Chondrocyte (in vitro differentiated cells): ENCODE data around the gene MARCHF6. TPM values are rescaled to one million over a fixed set of nuclear protein-coding genes. Genes with fewer than 3 reads are reported as not detected.

Source experiments
- DNase-seq: peaks from one replicate; pipeline ENCODE4 v3.0.0; 2021; ENCODE audit warnings: mixed read lengths, low spot score
- H3K27ac Mint-ChIP-seq: one replicate; pipeline ENCODE4 v1.8.0; 2021; ENCODE audit warnings: mild to moderate bottlenecking, moderate library complexity, mixed read lengths; ENCODE audit not compliant: unreplicated experiment
- H3K27me3 Mint-ChIP-seq: 2 replicates; pipeline ENCODE4 v1.8.0; 2021; ENCODE audit warnings: low read depth, mixed read lengths
- H3K36me3 Mint-ChIP-seq: 2 replicates; pipeline ENCODE4 v1.8.0; 2021; ENCODE audit warnings: low read depth, mixed read lengths
- H3K4me1 Mint-ChIP-seq: 2 replicates; pipeline ENCODE4 v1.8.0; 2021; ENCODE audit warnings: low read depth, mild to moderate bottlenecking, mixed read lengths
- H3K4me3 Mint-ChIP-seq: one replicate; pipeline ENCODE4 v1.8.0; 2021; ENCODE audit warnings: mild to moderate bottlenecking, moderate library complexity, mixed read lengths; ENCODE audit not compliant: unreplicated experiment
- H3K9me3 Mint-ChIP-seq: 2 replicates; pipeline ENCODE4 v1.8.0; 2021; ENCODE audit warnings: low read depth, mixed read lengths
- total RNA-seq: library from RNA; stranded (reverse); gene quantifications from 3 replicates; pipeline ENCODE4 v1.2.1, GENCODE V29; 2021
- TF ChIP-seq, protein P1 (sequence below): fragments of 200-600 bp; sonication (generic); IDR thresholded peaks from 2 replicates; pipeline ENCODE4 v1.5.0; 2021; ENCODE audit warnings: antibody characterized with exemption, mild to moderate bottlenecking, moderate library complexity

The MARCHF6 gene
- total RNA-seq, 1 donor from 2014 or later: 149 TPM

- Mint-ChIP-seq H3K4me3 (no peak overlapping the region), H3K27ac (no peak overlapping the region), H3K9me3 (no peaks in the 10 kb centered on the region), H3K36me3 (peaks cover 1% of the 10 kb centered on the region), H3K4me1 (peaks cover 14% of the 10 kb centered on the region), H3K27me3 (no peaks in the 10 kb centered on the region)
- TF ChIP-seq, protein P1, sequence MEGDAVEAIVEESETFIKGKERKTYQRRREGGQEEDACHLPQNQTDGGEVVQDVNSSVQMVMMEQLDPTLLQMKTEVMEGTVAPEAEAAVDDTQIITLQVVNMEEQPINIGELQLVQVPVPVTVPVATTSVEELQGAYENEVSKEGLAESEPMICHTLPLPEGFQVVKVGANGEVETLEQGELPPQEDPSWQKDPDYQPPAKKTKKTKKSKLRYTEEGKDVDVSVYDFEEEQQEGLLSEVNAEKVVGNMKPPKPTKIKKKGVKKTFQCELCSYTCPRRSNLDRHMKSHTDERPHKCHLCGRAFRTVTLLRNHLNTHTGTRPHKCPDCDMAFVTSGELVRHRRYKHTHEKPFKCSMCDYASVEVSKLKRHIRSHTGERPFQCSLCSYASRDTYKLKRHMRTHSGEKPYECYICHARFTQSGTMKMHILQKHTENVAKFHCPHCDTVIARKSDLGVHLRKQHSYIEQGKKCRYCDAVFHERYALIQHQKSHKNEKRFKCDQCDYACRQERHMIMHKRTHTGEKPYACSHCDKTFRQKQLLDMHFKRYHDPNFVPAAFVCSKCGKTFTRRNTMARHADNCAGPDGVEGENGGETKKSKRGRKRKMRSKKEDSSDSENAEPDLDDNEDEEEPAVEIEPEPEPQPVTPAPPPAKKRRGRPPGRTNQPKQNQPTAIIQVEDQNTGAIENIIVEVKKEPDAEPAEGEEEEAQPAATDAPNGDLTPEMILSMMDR: no peak
- no peak for DNase-seq
Observed at GRCh38 chr5:10321882-10322281, 31.6 kb upstream of the MARCHF6 start.

DNA sequence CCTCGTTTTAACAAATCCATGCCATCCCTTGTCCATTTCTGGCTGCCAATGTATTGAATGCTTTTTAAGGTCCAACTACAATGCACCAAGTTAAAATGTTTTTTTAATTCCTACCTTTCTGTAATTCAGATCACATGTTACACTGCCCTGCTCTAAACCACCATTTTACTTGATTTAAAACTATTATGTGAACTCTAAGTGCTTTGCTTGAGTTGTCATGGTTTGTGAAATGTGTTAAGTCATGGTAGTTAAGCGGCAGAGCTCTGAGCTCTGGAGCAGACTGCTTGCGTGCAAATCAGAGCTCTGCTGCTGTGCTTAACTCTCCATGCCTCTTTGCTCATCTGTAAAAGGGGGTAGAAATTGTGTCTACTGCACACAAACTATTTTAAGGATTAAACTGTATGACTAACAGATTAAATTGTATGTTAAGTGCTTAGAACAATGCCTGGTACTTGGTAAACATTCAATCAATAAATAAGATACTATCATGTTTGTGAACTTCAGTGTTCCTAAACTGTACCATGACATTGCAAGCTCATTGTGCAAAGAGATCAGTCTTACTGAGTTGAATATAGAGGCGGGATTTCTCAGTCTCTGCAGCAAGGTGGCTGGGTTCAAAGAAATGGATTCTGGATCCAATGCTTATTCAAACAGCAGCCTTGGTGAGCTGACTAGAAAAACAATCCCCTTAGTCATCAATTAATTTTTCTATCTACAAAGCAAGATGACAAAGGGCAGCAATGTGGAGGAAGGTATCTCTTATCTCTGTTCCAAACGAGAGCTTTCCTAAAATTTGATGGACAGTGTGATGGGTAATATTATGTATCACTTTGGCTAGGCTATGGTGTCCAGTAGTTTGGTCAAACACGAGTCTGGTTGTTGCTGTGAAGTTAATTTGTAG lies 29.7 kb upstream of the MARCHF6 start:
- Mint-ChIP-seq H3K4me3 (no peak overlapping the region), H3K4me1 (peaks cover 21% of the 10 kb centered on the region), H3K27ac (no peak overlapping the region), H3K36me3 (no peaks in the 10 kb centered on the region), H3K27me3 (no peaks in the 10 kb centered on the region), H3K9me3 (no peaks in the 10 kb centered on the region)
- TF ChIP-seq, protein P1: no peak
- no peak for DNase-seq

- peaks cover 30% of the 10 kb centered on the region for H3K4me1 Mint-ChIP-seq
- no peak overlapping the region for H3K27ac Mint-ChIP-seq
- no peaks in the 10 kb centered on the region for H3K9me3 Mint-ChIP-seq
- H3K27me3 Mint-ChIP-seq: no peaks in the 10 kb centered on the region
- no peaks in the 10 kb centered on the region for H3K36me3 Mint-ChIP-seq
- no peak overlapping the region for H3K4me3 Mint-ChIP-seq
- no peak for DNase-seq
- TF ChIP-seq, protein P1: no peak
Observed at GRCh38 chr5:10324518-10325370, 28.8 kb upstream of the MARCHF6 start.

DNA sequence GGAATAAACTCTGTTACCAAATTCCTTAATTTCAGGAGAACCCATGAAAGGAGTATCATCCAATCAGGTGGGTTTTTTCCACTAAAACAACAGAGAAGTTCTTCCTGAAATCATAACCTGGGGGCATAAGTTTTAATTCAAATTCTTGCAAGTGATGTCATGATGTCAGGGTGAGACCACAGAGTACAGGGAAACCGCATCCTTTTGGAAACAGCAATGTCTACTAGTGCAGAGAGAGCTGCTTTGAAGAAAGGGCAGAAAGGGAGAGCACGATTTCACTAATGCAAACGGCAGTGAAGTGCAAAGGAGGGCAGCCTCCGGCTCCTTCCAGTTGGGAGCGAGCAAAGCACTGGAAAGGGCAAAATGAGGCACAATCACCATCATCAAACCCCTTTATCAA lies 25.2 kb upstream of the MARCHF6 start:
- H3K27ac Mint-ChIP-seq: no peak overlapping the region
- DNase-seq: no peak
- no peaks in the 10 kb centered on the region for H3K27me3 Mint-ChIP-seq
- no peak overlapping the region for H3K4me3 Mint-ChIP-seq
- H3K4me1 Mint-ChIP-seq: peaks cover 66% of the 10 kb centered on the region
- TF ChIP-seq, protein P1: no peak
- H3K36me3 Mint-ChIP-seq: no peaks in the 10 kb centered on the region
- no peaks in the 10 kb centered on the region for H3K9me3 Mint-ChIP-seq

DNA sequence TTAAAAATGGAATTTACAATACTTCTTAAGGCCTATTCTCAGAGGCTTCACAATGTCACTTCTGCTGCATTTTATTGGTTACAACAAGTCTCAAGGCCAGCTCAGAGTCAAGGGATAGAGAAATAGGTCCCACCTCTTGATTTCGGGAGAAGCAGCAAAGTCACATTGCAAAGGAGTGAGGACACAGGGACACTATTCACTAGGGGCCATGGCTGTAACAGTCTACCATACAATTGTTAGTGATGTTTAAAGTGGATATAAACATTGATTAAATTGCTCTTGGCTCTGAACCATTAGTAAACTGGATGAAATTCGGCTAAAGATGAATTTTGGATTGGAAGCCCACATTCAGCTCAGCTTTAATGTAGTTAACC lies 24.1 kb upstream of the MARCHF6 start:
- Mint-ChIP-seq H3K36me3 (no peaks in the 10 kb centered on the region), H3K4me3 (no peak overlapping the region), H3K9me3 (no peaks in the 10 kb centered on the region), H3K4me1 (peaks cover 65% of the 10 kb centered on the region), H3K27me3 (no peaks in the 10 kb centered on the region), H3K27ac (peak overlapping the region; percentile 88)
- TF ChIP-seq, protein P1: no peak
- DNase-seq: no peak
